Glutamatergic neuron (in vitro differentiated cells): ENCODE results near the gene HSPE1. TPM values are rescaled to one million over a fixed set of nuclear protein-coding genes. Genes with fewer than 3 reads are reported as not detected.
"Not testable (repeated sequence)": the region's sequence is repeated elsewhere in the genome, so short reads cannot be mapped to it uniquely, and the experiment has no call there.

Experiments used
- DNase-seq: peaks from one replicate; pipeline ENCODE4 v3.0.0; 2022
- H3K27ac Mint-ChIP-seq: one replicate; pipeline ENCODE4 v1.8.0; 2020; ENCODE audit warnings: mild to moderate bottlenecking, mixed read lengths, inconsistent platforms; ENCODE audit not compliant: unreplicated experiment
- H3K27me3 Mint-ChIP-seq: one replicate; pipeline ENCODE4 v1.8.0; 2020; ENCODE audit warnings: mild to moderate bottlenecking, moderate library complexity, mixed read lengths, inconsistent platforms; ENCODE audit not compliant: unreplicated experiment
- H3K36me3 Mint-ChIP-seq: one replicate; pipeline ENCODE4 v1.8.0; 2020; ENCODE audit warnings: mild to moderate bottlenecking, mixed read lengths, inconsistent platforms; ENCODE audit not compliant: unreplicated experiment
- H3K4me1 Mint-ChIP-seq: one replicate; pipeline ENCODE4 v1.8.0; 2020; ENCODE audit warnings: mild to moderate bottlenecking, low read depth, mixed read lengths, inconsistent platforms; ENCODE audit not compliant: unreplicated experiment
- H3K4me3 Mint-ChIP-seq: one replicate; pipeline ENCODE4 v1.8.0; 2020; ENCODE audit warnings: mild to moderate bottlenecking, mixed read lengths, inconsistent platforms; ENCODE audit not compliant: unreplicated experiment
- H3K9me3 Mint-ChIP-seq: one replicate; pipeline ENCODE4 v1.8.0; 2020; ENCODE audit warnings: mild to moderate bottlenecking, moderate library complexity, mixed read lengths, inconsistent platforms; ENCODE audit not compliant: unreplicated experiment
- CTCF ChIP-seq: fragments of 200-600 bp; sonication (generic); IDR thresholded peaks from one replicate; pipeline ENCODE4 v1.5.0; 2021; ENCODE audit not compliant: partially characterized antibody, unreplicated experiment
- total RNA-seq: library from RNA; stranded (reverse); fragmentation: NEBNext Ultra II Directional; extraction: Animal tissue kit (Norgen Biotek cat#: 25700); gene quantifications from one replicate; pipeline ENCODE4 v1.2.1, GENCODE V29; 2021; ENCODE audit not compliant: unreplicated experiment

Gene HSPE1
- total RNA-seq, 1 donor from 2014 or later = 83.5 TPM

DNA sequence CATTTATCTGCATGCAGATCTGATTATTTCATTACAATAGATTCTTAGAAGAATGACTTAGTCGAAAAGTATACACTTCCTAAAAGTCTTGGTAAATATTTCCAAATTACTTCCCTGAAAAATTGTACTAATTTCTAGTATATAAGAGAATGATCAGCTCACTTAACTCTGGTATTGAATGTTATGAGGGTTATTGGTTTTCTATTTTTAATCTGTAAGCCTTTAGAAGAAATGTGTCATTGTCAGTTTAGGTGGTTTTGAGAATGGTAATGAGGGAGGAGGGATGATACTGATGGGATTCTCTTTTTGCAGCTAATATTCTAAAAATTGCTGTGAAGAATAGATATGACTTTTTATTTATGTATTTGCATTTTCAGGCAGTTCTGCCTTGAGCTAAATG is 39.6 kb downstream of the HSPE1 start:
- no peak overlapping the region for H3K27ac Mint-ChIP-seq
- no peaks in the 10 kb centered on the region for H3K9me3 Mint-ChIP-seq
- no peaks in the 10 kb centered on the region for H3K4me1 Mint-ChIP-seq
- no peak for TF ChIP-seq CTCF
- DNase-seq = no peak
- H3K27me3 Mint-ChIP-seq = no peaks in the 10 kb centered on the region
- H3K4me3 Mint-ChIP-seq = no peak overlapping the region
- H3K36me3 Mint-ChIP-seq = no peaks in the 10 kb centered on the region

- TF ChIP-seq CTCF = no peak
- Mint-ChIP-seq H3K9me3 (no peaks in the 10 kb centered on the region), H3K27me3 (no peaks in the 10 kb centered on the region), H3K4me3 (no peak overlapping the region), H3K36me3 (no peaks in the 10 kb centered on the region), H3K4me1 (no peaks in the 10 kb centered on the region), H3K27ac (no peak overlapping the region)
- DNase-seq = no peak
Observed at GRCh38 chr2:197543206-197543605, 43.0 kb downstream of the HSPE1 start.

DNA sequence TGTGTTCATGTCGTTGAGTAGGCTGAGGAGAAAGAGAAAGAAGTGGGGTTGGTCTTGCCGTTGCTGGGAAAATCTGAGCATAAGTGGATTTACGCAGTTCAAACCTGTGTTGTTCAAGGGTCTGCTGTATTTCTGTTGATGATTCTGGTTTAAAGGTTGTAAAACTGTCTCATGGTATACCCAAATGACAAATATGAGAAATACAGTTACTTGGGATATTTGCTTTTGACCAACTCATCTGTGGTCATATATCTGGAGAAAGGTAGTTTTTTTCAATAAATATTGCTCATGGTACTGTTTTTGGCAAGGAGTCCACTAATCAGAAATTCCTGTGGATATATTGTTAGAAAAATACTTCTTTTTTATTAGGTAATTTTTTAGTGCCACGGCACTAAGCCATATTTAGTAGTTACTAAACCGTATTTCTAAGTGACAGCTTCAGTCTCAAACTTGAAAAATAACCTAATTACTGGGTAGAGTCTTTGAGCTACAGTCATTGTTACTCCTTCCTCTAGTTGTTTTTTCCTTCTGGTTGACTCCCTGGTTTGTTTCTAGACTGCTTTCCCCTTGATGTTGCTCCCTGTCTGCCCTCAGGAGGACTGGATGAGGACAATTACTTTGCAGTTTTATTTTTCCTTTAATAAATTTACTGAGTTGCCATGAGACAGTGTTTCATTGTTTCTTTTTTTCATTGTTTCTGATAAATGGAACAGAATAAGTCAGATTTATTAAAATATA is 47.2 kb downstream of the HSPE1 start:
- Mint-ChIP-seq H3K27ac (no peak overlapping the region), H3K36me3 (no peaks in the 10 kb centered on the region), H3K4me1 (no peaks in the 10 kb centered on the region), H3K4me3 (no peak overlapping the region), H3K9me3 (no peaks in the 10 kb centered on the region), H3K27me3 (no peaks in the 10 kb centered on the region)
- no peak for TF ChIP-seq CTCF
- no peak for DNase-seq

DNA sequence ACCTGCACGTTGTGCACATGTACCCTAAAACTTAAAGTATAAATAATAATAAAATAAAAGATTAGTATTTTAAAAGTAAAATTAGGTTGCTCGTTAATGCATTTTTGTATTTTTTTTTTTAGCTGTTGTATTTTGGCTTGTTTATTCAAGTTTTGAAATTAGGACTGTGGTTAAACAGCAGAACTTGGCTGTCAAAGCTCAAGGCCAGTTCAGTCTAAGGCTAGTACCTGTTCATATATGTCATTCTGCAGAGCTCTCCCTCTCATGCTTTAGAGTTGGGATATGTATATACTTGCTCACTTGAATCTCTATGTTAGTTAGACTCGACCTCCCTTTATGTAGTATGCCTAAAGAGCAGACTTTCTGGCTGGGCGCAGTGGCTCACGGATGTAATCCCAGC is 48.4 kb downstream of the HSPE1 start:
- Mint-ChIP-seq H3K27me3 (no peaks in the 10 kb centered on the region), H3K27ac (no peak overlapping the region), H3K4me3 (no peak overlapping the region), H3K9me3 (no peaks in the 10 kb centered on the region), H3K36me3 (no peaks in the 10 kb centered on the region), H3K4me1 (no peaks in the 10 kb centered on the region)
- DNase-seq = no peak
- TF ChIP-seq CTCF = no peak

DNA sequence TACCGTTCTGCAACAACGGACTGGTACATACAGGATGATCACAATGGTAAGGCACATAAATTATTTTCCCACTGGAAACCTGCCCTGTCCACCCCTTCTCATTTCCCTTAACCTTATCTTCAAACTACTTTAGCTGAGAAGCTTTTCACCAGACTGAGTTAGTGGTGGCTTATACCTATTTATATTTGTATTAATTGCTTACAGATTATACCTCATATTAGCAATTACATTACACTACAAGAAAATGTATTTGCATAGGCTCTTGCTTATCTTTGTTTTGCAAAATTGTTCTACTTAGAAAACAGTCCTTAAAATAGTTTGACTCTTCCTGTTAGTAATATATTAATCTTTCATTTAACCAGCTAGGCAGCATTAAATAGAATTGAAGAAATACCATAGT is 51.1 kb downstream of the HSPE1 start:
- not testable (repeated sequence) for DNase-seq, H3K4me1 Mint-ChIP-seq, H3K4me3 Mint-ChIP-seq, H3K27me3 Mint-ChIP-seq, H3K27ac Mint-ChIP-seq, H3K9me3 Mint-ChIP-seq, H3K36me3 Mint-ChIP-seq

Other genes starting within 250 kb of the HSPE1 start
- gene ANKRD44, start 189.6 kb upstream of the HSPE1 start, total RNA-seq = 12.0 TPM
- 401 TPM for gene SF3B1, start 65.4 kb upstream of the HSPE1 start, total RNA-seq
- gene COQ10B, start 46.8 kb upstream of the HSPE1 start, total RNA-seq = 13.2 TPM
- 187 TPM for gene HSPD1, start 539 bp upstream of the HSPE1 start, total RNA-seq
- gene MOB4, start 15.7 kb downstream of the HSPE1 start, total RNA-seq = 46.4 TPM
- 2.5 TPM for gene RFTN2, start 175.2 kb downstream of the HSPE1 start, total RNA-seq
- 5.6 TPM for gene MARS2, start 205.0 kb downstream of the HSPE1 start, total RNA-seq